DLD1 (cell line): ENCODE measurements around the gene EXOC1.
"Not testable (repeated sequence)": the region's sequence is repeated elsewhere in the genome, so short reads cannot be mapped to it uniquely, and the experiment has no call there.

Experiments
- in situ Hi-C: cut with HindIII; loops from 2 replicates; pipeline ENCODE4 v1.10.0; 2017; ENCODE audit warnings: low sequenced_read_pairs

Gene EXOC1, protein sequence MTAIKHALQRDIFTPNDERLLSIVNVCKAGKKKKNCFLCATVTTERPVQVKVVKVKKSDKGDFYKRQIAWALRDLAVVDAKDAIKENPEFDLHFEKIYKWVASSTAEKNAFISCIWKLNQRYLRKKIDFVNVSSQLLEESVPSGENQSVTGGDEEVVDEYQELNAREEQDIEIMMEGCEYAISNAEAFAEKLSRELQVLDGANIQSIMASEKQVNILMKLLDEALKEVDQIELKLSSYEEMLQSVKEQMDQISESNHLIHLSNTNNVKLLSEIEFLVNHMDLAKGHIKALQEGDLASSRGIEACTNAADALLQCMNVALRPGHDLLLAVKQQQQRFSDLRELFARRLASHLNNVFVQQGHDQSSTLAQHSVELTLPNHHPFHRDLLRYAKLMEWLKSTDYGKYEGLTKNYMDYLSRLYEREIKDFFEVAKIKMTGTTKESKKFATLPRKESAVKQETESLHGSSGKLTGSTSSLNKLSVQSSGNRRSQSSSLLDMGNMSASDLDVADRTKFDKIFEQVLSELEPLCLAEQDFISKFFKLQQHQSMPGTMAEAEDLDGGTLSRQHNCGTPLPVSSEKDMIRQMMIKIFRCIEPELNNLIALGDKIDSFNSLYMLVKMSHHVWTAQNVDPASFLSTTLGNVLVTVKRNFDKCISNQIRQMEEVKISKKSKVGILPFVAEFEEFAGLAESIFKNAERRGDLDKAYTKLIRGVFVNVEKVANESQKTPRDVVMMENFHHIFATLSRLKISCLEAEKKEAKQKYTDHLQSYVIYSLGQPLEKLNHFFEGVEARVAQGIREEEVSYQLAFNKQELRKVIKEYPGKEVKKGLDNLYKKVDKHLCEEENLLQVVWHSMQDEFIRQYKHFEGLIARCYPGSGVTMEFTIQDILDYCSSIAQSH

DNA sequence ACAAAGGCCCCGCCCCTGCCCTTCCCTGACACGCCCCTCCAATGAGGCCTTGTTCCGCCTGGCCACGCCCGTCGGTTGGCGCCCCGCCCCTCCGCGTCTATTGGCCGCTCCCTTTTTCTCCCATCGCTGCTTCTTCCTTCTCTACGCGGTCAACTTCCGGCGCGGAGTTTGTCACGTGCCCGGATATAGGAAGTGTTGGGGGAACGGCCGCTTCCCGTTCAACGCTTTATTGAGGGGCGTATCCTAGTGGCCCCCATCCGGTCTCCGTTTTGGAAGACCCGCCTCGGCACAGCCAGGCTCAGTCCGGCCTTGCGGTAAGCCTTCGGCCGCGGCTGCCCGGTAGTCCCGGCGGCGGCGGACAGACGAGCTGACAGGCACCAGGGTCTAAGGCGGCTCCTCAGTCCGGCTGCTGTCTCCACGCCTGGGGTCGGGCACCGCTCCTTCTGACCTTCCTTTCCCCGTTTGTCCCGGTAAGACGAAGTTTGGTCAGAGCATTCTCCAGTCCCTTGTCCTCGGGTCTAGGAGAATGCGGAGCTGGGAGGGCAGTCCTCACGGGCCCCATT lies at the start of gene EXOC1:
EXOC1 (plus strand) TSS at position 165 of the 563 bp plus-strand sequence. CDS start 4,676 bp downstream, outside the sequence.
- in situ Hi-C loops, result no loop called here

DNA sequence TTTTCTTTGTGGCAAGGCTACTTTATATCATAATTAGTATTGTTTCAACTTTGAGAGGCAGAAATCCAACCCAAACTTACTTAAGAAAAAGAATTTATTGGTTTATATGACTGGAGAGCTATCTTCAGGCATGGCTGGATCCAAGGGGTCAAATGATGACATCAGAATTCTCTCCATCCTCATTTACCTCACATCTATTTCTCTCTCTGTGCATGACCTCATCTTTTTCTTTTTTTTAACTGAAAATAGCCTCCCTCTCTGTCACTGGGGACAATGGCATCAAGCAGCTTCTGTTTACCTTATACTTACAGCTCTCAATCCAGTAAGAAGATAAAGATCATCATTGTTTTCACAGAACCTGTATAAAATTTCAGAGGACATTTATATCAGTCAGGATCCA lies 45.9 kb upstream of the EXOC1 start:
- in situ Hi-C loops, result no loop called here

DNA sequence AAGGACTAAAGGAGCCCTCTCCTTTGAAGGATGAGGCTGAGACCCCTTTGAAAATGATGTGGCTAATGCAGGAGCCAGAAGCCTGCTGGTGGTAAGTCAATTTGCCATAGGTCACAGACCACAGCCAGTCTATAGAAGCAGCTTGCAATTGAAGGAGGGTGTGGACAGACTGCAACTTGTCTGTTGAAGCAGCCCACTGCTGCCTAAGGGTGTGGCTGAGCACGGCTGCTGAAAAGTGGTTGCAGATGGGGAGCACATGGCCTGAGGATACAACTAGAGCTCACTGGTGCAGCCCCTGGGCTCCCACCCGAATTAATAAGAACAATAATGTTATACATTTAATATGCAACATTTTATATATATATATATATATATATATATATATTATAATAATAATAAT lies 45.3 kb upstream of the EXOC1 start:
- in situ Hi-C loops, result no loop called here

DNA sequence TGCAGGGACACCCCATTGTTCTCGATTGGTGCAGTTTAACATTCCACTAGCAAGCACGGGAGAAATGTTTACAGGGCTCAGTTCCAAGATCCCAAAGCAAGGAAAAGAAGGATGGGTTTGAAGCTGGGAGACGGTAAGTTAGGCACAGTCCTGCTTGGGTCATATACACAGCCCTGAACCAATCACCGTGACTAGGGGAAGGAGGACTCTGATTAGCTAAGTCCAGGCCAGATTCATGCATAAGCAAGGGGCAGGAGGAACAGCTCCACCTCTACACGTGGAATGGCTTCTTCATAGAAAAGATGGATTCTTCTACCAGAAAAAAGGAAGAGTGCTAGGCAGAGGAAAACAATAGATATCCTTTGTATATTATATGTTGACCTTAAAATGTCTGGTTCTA lies 44.8 kb upstream of the EXOC1 start:
- in situ Hi-C loops, result no loop called here

DNA sequence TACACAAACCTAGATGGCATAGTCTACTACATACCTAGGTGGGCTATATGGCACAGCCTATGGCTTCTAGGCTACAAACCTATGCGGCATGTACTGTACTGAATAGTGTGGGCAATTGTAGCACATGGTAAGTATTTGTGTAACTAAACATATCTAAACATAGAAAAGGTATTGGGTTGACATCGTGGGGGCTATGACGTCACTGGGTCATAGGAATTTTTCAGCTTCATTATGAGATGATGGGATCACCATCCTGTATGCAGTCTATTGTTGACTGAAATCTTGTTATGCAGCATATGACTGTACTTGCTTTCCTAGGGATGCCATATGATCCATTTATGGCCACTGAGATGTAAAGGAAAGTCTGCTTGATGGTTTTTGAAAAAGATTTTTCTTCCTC lies 35.8 kb upstream of the EXOC1 start:
- in situ Hi-C loops, result no loop called here

DNA sequence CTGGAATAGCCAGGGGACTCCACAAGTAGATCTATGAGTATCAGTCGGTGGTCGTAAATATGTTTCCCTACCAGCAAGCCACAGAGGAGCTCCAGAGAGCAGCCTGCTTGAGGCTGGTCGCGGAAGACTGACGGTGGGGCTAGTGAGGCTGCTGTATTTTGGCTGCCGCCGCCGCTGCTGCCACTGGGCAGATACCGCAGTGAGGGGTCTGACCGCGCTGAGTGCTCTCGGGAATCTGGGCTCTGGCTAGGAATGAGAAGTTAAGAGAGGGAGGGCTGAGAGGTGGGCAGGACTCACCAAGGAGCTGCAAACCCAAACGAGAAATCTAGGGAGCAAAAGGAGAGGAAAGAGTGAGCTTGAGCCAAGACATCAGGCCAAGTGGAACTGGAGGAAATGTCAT lies 33.8 kb upstream of the EXOC1 start, which contains the start of gene EXOC1L:
EXOC1L (plus strand) TSS at position 157 of the 400 bp plus-strand sequence; CDS start at position 394, 237 bp downstream.
- in situ Hi-C loops, result no loop called here

DNA sequence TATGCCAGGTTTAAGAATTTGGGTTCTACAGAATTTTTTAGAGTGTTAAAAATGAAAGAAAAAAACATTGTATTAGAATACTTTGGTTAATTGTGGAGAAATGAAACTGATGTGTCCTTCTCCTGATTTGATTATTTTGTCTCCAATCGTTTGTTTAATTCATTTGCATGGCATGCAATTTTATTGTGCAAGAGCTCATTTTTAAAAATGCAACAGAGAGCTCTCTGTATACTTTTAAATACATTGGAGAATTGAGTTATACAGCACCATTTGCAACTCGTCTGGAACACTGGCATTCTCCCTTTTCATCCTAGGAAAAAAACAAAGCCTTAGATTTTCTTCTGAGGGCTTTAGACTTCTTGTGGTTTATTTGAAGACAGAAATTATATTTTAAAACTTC lies 33.2 kb upstream of the EXOC1 start:
- in situ Hi-C loops, result no loop called here

DNA sequence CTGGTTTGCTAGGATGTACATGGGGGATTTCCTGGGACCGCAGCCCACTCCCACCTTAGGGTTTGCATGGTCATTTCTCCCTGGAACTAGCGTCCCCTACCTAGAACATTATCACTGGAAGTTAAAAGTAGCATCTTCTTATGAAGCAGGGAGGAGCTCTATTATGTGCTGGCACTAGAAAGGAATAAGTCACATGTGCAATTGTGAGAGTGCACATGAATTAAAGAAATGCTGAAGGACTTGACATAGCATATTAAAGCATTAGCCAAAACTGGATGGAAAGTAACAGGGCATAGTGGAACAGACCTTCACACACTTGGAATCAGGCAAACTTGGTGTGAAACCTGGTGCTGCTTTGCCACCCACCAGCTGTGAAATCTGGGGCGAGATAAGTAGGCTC lies 31.1 kb upstream of the EXOC1 start:
- in situ Hi-C loops, result no loop called here

DNA sequence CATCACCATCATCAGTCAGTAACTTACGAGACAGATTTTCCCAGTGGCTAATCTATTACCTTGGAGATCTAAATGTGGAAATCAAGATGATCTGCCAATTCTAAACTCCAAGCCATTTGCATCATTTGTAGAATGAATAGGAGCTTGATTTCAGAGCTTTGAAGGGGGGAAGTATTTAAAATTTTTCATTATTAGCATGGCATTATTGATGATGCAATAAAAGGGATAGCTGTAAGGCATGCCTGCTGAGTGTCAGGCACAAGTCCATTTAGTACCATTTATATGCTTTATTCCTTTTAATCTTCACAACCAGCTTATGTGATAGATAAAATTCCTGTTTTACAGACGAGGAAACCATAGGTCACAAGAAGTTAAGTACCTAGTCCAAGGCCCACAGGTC lies 28.6 kb upstream of the EXOC1 start:
- in situ Hi-C loops, result no loop called here

DNA sequence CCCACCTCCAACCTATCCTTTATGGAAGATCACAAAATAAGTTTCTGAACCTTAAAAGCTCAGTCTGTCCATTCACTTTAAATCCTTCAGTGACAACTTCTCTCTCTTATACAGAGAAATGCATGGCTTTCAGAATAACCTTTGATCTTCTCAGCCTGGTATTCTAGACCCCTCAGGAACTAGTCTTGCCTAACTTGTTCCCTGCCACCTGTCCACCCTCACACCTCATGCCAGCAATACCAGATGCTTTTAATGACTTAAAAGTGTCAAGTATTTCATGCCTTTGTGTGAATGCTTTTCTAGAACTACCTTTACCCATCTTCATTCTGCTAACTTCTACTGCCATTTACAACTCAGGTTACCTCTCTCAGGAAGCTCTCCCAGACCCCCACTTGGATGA lies 26.5 kb upstream of the EXOC1 start:
- in situ Hi-C loops, result no loop called here

DNA sequence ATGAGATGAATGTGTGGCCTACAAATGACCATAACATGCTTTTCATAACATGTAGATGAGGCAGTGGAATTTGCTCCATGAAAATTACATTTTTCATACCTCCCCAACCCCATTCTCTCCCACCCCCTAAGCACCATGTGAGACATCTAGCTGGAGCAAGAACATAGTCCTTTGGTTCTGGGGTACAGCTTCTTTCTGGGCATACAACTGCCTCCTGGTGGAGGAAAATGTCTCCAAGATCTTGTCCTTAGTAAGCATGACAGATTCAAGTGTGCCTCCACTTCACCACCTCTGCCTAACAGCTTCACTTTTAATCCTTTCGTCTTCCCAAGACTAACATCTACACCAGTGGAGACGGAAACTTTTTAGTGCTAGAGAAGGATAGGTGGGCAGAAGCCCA lies 25.9 kb upstream of the EXOC1 start:
- in situ Hi-C loops, result no loop called here

DNA sequence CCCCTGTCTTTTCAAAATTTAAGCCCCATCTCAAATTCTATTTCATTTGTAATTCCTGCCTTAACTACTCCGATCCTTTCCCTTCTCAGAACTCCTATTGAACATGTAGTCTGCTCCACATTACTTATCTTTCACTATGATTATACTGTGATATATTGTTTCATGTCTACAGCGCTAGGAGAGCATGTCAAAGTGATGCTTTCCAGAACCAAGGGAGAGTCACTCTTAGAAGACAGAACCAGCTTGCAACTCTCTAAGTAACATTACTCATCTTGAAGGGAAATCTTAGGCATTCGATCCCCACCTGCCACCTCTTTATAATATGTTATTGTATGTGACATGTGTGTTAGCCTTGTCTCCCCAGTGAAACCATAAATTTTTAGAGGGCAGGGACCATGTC lies 23.4 kb upstream of the EXOC1 start:
- in situ Hi-C loops, result no loop called here

DNA sequence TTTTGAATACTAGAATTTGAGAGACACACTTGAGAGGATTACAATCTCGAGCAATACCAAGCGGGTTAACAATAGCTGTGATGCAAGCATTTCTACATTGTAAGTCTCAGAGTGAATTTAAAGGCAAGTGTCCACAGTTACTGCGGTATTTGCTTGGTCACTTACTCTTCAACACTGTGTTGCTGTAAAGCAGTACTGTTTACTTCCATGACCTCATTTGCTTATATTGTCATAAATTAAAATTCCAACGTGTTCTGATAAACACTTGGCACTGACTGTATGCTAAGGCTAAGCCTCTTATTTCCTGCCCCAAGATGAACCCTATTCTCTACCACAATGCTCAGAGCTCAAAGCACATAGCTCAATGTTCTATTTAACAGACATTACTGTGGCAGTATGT lies 22.7 kb upstream of the EXOC1 start:
- in situ Hi-C loops, result no loop called here

DNA sequence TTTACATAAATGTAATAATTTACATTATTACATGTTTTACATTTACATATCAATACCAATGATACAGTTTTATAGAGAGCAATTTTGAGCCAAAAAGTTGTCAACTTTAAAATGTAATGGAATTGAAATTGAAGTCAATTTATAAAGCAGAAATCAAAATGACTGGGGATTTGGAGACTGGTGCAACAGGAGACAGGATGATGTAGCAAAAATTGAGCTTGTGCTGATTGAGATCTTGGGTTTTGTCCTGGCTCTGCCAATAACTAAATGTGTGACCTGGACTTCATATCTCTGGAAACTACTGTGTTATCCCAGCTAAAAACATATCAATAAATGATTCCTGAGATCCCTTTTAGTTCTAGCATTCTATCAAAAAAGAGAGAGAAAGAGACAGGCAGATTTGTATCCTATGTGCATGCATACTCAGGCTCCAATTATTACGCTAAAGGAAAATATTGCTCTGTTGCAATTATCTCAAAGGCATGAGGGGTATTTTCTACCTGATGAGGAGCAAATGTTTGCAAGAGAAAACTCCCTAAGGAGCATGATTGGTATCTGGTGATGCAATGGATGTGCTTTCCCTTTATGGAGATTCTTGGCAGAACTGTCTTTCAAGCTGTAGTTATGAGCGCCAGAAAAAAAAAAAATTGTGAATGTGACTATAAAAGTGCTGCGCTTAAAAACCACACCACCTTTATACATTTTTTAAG lies 19.2 kb upstream of the EXOC1 start:
- in situ Hi-C loops, result no loop called here

DNA sequence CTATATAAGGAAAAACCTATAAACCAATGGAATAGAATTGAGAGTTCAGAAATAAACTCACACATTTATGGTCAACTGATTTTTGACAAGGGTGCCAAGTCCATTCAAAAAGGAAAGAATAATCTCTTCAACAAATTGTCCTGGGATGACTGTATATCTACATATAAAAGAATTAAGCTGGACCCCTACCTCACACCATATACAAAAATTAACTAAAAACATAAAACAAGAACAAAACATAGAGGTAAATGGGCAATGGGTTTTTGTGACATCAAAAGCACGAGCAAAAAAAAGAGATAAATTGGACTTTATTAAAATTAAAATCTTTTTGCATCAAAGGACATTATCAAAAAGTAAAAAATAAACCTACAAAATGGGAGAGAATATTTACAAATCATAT lies 15.5 kb upstream of the EXOC1 start:
- in situ Hi-C loops, result no loop called here

DNA sequence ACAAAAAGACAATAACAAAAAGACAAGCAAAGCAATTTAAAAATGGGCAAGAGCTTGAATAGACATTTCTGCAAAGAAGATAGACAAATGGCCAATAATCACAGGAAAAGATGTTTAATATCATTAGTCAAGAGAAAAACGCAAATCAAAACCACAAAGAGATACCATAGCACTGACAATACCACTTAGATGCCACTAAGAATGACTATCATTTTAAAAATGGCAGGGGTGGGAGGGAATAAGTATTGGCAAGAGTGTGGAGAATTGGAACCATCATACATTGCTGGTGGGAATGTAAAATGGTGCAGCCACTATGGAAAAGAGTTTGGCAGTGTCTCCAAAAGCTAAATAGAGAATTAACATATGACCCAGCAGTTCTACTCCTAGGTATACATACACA lies 15.1 kb upstream of the EXOC1 start:
- in situ Hi-C loops, result no loop called here

DNA sequence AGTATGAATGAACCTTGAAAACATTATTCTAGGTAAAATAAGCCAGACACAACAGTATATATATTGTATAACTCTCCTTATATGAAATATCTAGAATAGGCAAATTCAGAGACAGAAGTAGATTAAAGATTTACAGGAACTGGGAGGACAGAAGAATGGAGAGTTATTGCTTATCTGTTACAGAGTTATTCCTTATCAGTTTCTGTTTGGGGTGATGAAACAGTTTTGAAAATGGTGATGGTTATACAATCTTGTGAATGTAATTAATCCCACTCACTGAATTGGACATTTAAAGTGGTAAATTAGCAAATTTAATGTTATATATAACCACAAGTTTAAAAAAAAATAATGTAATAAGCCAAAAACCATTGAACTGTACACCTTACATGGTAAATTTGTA lies 14.5 kb upstream of the EXOC1 start:
- in situ Hi-C loops, result no loop called here

DNA sequence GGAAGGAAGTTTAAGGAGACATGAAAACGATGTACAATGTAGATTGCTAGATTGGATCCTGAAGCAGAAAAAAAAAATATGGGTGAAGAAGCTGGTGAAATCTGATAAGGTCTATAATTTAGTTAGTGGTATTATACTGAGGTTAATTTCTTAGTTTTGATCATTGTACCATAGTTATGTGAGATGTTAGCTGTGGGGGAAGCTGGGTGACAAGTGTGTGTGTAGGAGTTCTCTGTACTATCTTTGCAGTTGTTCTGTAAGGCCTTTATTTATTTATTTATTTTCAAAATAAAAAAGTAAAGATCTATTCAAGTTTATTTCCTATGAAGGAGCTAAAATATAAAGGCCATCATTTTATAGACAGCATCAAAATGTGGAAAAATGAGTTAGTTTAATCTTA lies 12.5 kb upstream of the EXOC1 start:
- in situ Hi-C loops, result no loop called here

DNA sequence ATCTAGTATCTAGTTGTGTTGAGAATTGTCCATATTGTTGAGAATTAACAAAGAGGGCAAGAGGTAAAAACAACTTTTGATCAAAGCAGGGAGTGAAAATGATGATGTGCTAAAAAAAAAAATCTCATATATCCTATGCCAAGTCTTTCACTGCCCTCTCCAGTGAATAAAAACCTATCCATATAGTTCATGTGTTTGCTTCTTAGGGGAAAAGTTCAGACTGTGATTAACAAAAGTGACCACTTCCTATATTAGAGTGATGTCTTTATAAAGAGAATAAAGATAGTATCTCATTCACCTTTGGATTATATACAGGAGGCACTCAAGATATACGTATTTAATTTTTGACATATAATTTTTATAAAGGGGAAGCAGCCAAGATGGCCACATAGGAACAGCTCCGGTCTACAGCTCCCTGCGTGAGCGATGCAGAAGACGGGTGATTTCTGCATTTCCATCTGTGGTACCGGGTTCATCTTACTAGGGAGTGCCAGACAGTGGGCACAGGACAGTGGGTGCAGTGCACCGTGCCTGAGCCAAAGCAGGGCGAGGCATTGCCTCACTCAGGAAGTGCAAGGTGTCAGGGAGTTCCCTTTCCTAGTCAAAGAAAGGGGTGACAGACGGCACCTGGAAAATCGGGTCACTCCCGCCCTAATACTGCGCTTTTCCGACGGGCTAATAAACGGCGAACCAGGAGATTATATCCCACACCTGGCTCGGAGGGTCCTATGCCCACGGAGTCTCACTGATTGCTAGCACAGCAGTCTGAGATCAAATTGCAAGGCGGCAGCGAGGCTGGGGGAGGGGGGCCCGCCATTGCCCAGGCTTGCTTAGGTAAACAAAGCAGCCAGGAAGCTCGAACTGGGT lies 11.8 kb upstream of the EXOC1 start:
- in situ Hi-C loops, result not testable (repeated sequence)

DNA sequence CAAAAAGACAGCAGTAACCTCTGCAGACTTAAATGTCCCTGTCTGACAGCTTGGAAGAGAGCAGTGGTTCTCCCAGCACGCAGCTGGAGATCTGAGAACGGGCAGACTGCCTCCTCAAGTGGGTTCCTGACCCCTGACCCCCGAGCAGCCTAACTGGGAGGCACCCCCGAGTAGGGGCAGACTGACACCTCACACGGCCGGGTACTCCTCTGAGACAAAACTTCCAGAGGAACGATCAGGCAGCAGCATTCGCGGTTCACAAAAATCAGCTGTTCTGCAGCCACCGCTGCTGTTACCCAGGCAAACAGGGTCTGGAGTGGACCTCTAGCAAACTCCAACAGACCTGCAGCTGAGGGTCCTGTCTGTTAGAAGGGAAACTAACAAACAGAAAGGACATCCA lies 11.1 kb upstream of the EXOC1 start:
- in situ Hi-C loops, result not testable (repeated sequence)
